ENCODE results near the gene DIP2B.

DNA sequence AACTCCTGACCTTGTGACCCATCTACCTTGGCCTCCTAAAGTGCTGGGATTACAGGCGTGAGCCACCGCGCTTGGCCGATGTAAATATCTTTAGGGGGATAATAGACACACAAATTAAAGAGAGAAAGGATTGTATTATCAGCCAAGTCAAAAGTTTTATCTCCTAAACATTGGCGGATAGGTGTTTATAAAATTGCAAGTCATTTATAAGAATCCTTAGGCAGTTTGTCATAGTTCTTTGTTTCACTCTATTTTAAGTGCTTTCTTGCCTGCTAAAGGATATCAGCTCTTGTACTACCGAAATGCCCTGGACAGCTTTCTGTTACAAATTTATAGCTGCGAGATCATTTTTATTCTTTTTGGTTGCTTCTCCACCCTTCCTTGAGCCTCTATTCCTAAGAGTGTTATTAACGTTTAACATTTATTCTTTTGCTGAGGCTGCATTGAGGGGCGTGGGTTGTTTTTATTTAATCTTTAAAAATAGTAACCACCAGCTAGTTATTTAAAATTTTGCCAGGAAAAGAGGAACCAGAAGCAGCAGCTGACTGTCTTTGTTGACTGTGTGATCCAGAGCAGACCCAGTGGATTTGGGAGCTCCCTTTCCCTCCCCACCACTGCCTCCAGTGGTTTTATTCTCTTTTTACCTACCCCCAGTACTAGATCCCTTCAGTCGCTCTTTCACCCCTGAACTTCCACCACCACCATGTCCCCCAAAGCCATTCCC is 106.4 kb downstream of the DIP2B start:
- no peak for TF ChIP-seq POLR2A (IDR thresholded peaks at IDR 0.05)
- TF ChIP-seq, protein P1, sequence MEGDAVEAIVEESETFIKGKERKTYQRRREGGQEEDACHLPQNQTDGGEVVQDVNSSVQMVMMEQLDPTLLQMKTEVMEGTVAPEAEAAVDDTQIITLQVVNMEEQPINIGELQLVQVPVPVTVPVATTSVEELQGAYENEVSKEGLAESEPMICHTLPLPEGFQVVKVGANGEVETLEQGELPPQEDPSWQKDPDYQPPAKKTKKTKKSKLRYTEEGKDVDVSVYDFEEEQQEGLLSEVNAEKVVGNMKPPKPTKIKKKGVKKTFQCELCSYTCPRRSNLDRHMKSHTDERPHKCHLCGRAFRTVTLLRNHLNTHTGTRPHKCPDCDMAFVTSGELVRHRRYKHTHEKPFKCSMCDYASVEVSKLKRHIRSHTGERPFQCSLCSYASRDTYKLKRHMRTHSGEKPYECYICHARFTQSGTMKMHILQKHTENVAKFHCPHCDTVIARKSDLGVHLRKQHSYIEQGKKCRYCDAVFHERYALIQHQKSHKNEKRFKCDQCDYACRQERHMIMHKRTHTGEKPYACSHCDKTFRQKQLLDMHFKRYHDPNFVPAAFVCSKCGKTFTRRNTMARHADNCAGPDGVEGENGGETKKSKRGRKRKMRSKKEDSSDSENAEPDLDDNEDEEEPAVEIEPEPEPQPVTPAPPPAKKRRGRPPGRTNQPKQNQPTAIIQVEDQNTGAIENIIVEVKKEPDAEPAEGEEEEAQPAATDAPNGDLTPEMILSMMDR (IDR thresholded peaks at IDR 0.05) = no peak

All from adrenal gland (tissue), 5 donors.